Tibial nerve (tissue), 4 donors: Measurements from ENCODE around the gene CTNNA3.

Experiments
- CTCF ChIP-seq, 5 experiments: fragments of 200-600 bp in 3 of 5; fragments of 450-650 bp in 2 of 5; sonication (generic) in 3 of 5; IDR thresholded peaks; one replicate each; pipeline ENCODE4 v1.5.1; 2016 to 2019; ENCODE audit warnings: antibody characterized with exemption in 5 of 5, mild to moderate bottlenecking in 3 of 5, moderate library complexity in 2 of 5
- EP300 ChIP-seq, 2 donors: sonication (generic); formaldehyde crosslinking; IDR thresholded peaks; one replicate each; pipeline ENCODE4 v1.6.1; 2017; ENCODE audit warnings: antibody characterized with exemption in 2 of 2, mild to moderate bottlenecking in 1 of 2
- POLR2A ChIP-seq, 2 donors: fragments of 450-650 bp; IDR thresholded peaks; one replicate each; pipeline ENCODE4 v1.6.1; 2017; ENCODE audit warnings: antibody characterized with exemption in 2 of 2, mild to moderate bottlenecking in 2 of 2, moderate library complexity in 2 of 2

DNA sequence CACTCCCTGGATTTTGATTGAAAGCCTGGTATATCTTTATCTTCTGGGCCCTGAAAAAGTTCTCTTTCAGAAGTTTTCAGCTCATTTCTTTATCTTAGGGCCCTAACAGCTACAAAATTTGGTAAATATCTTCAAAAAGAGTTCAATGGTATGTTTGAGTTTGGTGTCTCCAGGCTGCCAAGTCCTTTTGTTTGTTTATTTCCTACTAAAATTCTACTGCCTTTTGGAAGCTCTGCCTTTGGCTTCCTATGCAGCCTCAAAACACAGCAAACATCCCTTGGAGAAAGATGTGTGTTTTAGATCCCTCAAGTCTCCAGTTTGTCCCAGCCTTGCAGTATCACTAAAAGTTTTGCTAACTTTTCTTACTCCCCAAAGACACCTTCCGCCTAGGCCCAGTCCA, 623.3 kb downstream of the CTNNA3 start:
- TF ChIP-seq CTCF (IDR thresholded peaks at IDR 0.05) = no peak
- TF ChIP-seq POLR2A (IDR thresholded peaks at IDR 0.05) = no peak
- no peak for TF ChIP-seq EP300 (IDR thresholded peaks at IDR 0.05)
